K562 (cell line): ENCODE data around the gene CD274. TPM values are rescaled to one million over a fixed set of nuclear protein-coding genes. Genes with fewer than 3 reads are reported as not detected.

Experiments used
- ATAC-seq: fragments of 200-7000 bp; cut with Tn5 transposase; 3 replicates; pipeline ENCODE4 v1.9.1; 2020; ENCODE audit warnings: moderate library complexity
- BruUV-seq: library from RNA; stranded (reverse); fragments of 400-500 nt; replicated peaks from 2 replicates; lab custom pipeline; 2021; lab: Mats Ljungman, UMichigan
- CTCF ChIA-PET: fragments of 300-600 bp; formaldehyde crosslinking; extraction: SDS; loops from one replicate; lab custom pipeline; 2021; ENCODE audit warnings: low intra/inter-chr PET ratio; lab: Yijun Ruan, JAX
- POLR2A ChIA-PET: fragments of 300-600, 350-650 bp; sonication (Branson Sonifier 250); formaldehyde crosslinking; extraction: SDS; loops from one replicate; lab custom pipeline; 2021; ENCODE audit warnings: antibody characterized with exemption, inconsistent platforms; lab: Yijun Ruan, JAX
- DNase-seq, 4 experiments: peaks; one replicate each; pipeline versions ENCODE4 v3.0.0 to v3.0.0-alpha.2; 2011 to 2018; ENCODE audit warnings: low spot score in 3 of 4, mixed read lengths in 3 of 4; ENCODE audit errors: extremely low read depth in 1 of 4
- FAIRE-seq: peaks from 2 replicates; lab custom pipeline; 2011; peaks lifted over from hg19 to GRCh38; lab: Jason Lieb, UNC
- H2AFZ ChIP-seq: 2 replicates; pipeline ENCODE4 v1.6.0; 2011; ENCODE audit warnings: low read depth, low read length, control low read depth, inconsistent platforms
- H3K27ac ChIP-seq: fragments of 200-600 bp; 3 replicates; pipeline ENCODE4 v1.8.0; 2011; ENCODE audit warnings: low read depth, mild to moderate bottlenecking, control low read depth, inconsistent platforms, low read length, moderate library complexity, mixed read lengths; ENCODE audit errors: extremely low read depth
- H3K27me3 ChIP-seq, 2 experiments: fragments of 300-600 bp in 1 of 2; 2 replicates in 1 of 2; 3 replicates in 1 of 2; pipeline versions ENCODE4 v1.6.0 to v1.8.0; 2011; ENCODE audit warnings: inconsistent platforms in 2 of 2, low read length in 2 of 2, mild to moderate bottlenecking in 1 of 2, mixed read lengths in 1 of 2, moderate library complexity in 1 of 2; ENCODE audit not compliant: control insufficient read depth in 2 of 2, insufficient read depth in 2 of 2
- H3K36me3 ChIP-seq: fragments of 300-600 bp; 3 replicates; pipeline ENCODE4 v1.8.0; 2011; ENCODE audit warnings: mild to moderate bottlenecking, low read length, inconsistent platforms; ENCODE audit not compliant: control insufficient read depth, insufficient read depth
- H3K4me1 ChIP-seq, 2 experiments: fragments of 200-600 bp in 1 of 2; replicated peaks in 1 of 2; 2 replicates in 1 of 2; 3 replicates in 1 of 2; pipeline versions ENCODE4 v1.5.1 to v1.8.0; 2011; ENCODE audit warnings: inconsistent platforms in 2 of 2, low read length in 2 of 2, mild to moderate bottlenecking in 1 of 2, mixed read lengths in 1 of 2, moderate library complexity in 1 of 2; ENCODE audit not compliant: control insufficient read depth in 2 of 2, insufficient read depth in 2 of 2
- H3K4me2 ChIP-seq: 2 replicates; pipeline ENCODE4 v1.6.1; 2011; ENCODE audit warnings: low read length, control low read depth, inconsistent platforms, mixed read lengths; ENCODE audit not compliant: insufficient read depth
- H3K4me3 ChIP-seq: fragments of 200-600 bp; sonication (generic), shearing (Covaris generic); 2 replicates; pipeline ENCODE4 v1.5.1; 2016; ENCODE audit warnings: control low read depth, inconsistent platforms
- H3K79me2 ChIP-seq: fragments of 200-600 bp; 3 replicates; pipeline ENCODE4 v1.8.0; 2011; ENCODE audit warnings: low read length, inconsistent platforms; ENCODE audit not compliant: control insufficient read depth, insufficient read depth
- H3K9ac ChIP-seq, 2 experiments: 2 replicates each; pipeline versions ENCODE4 v1.6.0 to v1.6.1; 2011; ENCODE audit warnings: low read depth in 2 of 2, low read length in 2 of 2, control low read depth in 1 of 2, inconsistent platforms in 1 of 2, mild to moderate bottlenecking in 1 of 2, mixed read lengths in 1 of 2; ENCODE audit not compliant: insufficient read depth in 1 of 2
- H3K9me1 ChIP-seq: one replicate; pipeline ENCODE4 v1.6.0; 2011; ENCODE audit warnings: inconsistent platforms, mild to moderate bottlenecking, low read length, moderate library complexity; ENCODE audit not compliant: control insufficient read depth, insufficient read depth
- H3K9me3 ChIP-seq: replicated peaks from 2 replicates; pipeline ENCODE4 v1.5.1; 2011; ENCODE audit warnings: low read depth, low read length, inconsistent platforms; ENCODE audit not compliant: control insufficient read depth, insufficient read depth
- H4K20me1 ChIP-seq: replicated peaks from 2 replicates; pipeline ENCODE4 v1.6.1; 2011; ENCODE audit warnings: low read length, inconsistent platforms, mixed read lengths; ENCODE audit not compliant: control insufficient read depth, insufficient read depth
- CBX1 ChIP-seq: sonication (generic); IDR thresholded peaks from 2 replicates; pipeline ENCODE4 v1.6.1; 2016; ENCODE audit warnings: antibody characterized with exemption, low read depth, mild to moderate bottlenecking
- GATAD2A ChIP-seq: fragments of 450-650 bp; IDR thresholded peaks from 2 replicates; pipeline ENCODE4 v1.6.1; 2017
- HCFC1 ChIP-seq: IDR thresholded peaks from 2 replicates; pipeline ENCODE4 v1.6.1; 2012; ENCODE audit warnings: low read depth, low read length, improper control_type of control experiment
- KAT7 ChIP-seq: sonication (generic); formaldehyde crosslinking; IDR thresholded peaks from 2 replicates; pipeline ENCODE4 v1.8.0; 2022; ENCODE audit warnings: missing genetic modification reagents, mild to moderate bottlenecking, borderline replicate concordance
- MAZ ChIP-seq, 2 experiments: fragments of 450-650 bp in 1 of 2; sonication (generic) in 1 of 2; formaldehyde crosslinking; IDR thresholded peaks in 1 of 2; conservative IDR thresholded peaks in 1 of 2; 2 replicates each; pipeline versions ENCODE4 v1.4.0 to v1.5.0; 2020; ENCODE audit warnings: mild to moderate bottlenecking in 1 of 2, missing genetic modification reagents in 1 of 2
- MTF1 ChIP-seq: fragments of 250-450 bp; sonication (Bioruptor Pico); IDR thresholded peaks from 2 replicates; pipeline ENCODE4 v1.9.0; 2021; ENCODE audit warnings: moderate library complexity, mild to moderate bottlenecking, inconsistent platforms, borderline replicate concordance
- POLR2A ChIP-seq: fragments of 450-650 bp; conservative IDR thresholded peaks from 2 replicates; pipeline ENCODE4 v1.6.1; 2016
- RAD51 ChIP-seq: fragments of 450-650 bp; IDR thresholded peaks from 2 replicates; pipeline ENCODE4 v1.7.1; 2016; ENCODE audit warnings: low read depth, mild to moderate bottlenecking, borderline replicate concordance
- SIN3B ChIP-seq: fragments of 450-650 bp; IDR thresholded peaks from 2 replicates; pipeline ENCODE4 v1.6.1; 2017; ENCODE audit warnings: low read depth, mild to moderate bottlenecking, moderate library complexity
- TCF3 ChIP-seq: sonication (generic); formaldehyde crosslinking; IDR thresholded peaks from 2 replicates; pipeline ENCODE4 v1.4.0; 2020; ENCODE audit warnings: mild to moderate bottlenecking, missing genetic modification reagents
- TFAM ChIP-seq: fragments of 250-450 bp; sonication (Bioruptor Pico); conservative IDR thresholded peaks from 2 replicates; pipeline ENCODE4 v1.5.0; 2021; ENCODE audit warnings: mild to moderate bottlenecking, moderate library complexity
- ZC3H8 ChIP-seq: fragments of 450-650 bp; IDR thresholded peaks from 2 replicates; pipeline ENCODE4 v1.6.1; 2017
- ZFX ChIP-seq: sonication (generic); formaldehyde crosslinking; IDR thresholded peaks from 2 replicates; pipeline ENCODE4 v1.8.0; 2022; ENCODE audit warnings: mild to moderate bottlenecking, missing genetic modification reagents, moderate library complexity
- ZNF277 ChIP-seq: fragments of 250-450 bp; sonication (Bioruptor Pico); IDR thresholded peaks from 2 replicates; pipeline ENCODE4 v1.8.0; 2022; ENCODE audit warnings: inconsistent platforms, mild to moderate bottlenecking, moderate library complexity, borderline replicate concordance
- ZNF408 ChIP-seq: fragments of 250-450 bp; sonication (Bioruptor Pico); IDR thresholded peaks from 2 replicates; pipeline ENCODE4 v1.4.0; 2020; ENCODE audit warnings: low read depth, mild to moderate bottlenecking, moderate library complexity
- ZNF609 ChIP-seq: sonication (generic); formaldehyde crosslinking; IDR thresholded peaks from 2 replicates; pipeline ENCODE4 v1.8.1; 2023; ENCODE audit warnings: missing genetic modification reagents, mild to moderate bottlenecking, borderline replicate concordance
- WGBS: fragments of 100-300 bp; shearing (Covaris generic); methylation state at CpG from one replicate; pipeline ENCODE4 v1.1.6; 2016; ENCODE audit warnings: low coverage, mixed read lengths; ENCODE audit not compliant: insufficient coverage; ENCODE audit errors: missing lambda C conversion rate; 5-methylcytosine and 5-hydroxymethylcytosine counted together
- in situ Hi-C: fragments of 300-500 bp; cut with MboI; formaldehyde crosslinking; loops from 4 replicates; pipeline ENCODE4 v1.15.0; 2018; ENCODE audit warnings: inconsistent platforms, mixed read lengths
- intact Hi-C: fragments of 100-400 bp; cut with micrococcal nuclease; formaldehyde crosslinking; loops from 2 replicates; pipeline ENCODE4 v1.14.2; 2022
- polyA plus RNA-seq, 8 experiments: library from polyadenylated mRNA; depleted of rRNA in 4 of 8; stranded (reverse) in 5 of 8; unstranded in 3 of 8; fragments of >200 nt; fragmentation: Nextera tagmentation in 2 of 8; fragmentation: Illumina TruSeq in 1 of 8; extraction: Ambion mirVana in 2 of 8; extraction: Trizol in 1 of 8; gene quantifications; 2 replicates each; pipeline versions ENCODE4 v1.2.1 to v1.2.3, GENCODE V29; 2011 to 2014; ENCODE audit warnings: inconsistent platforms in 1 of 8, missing spikeins in 1 of 8
- total RNA-seq, 7 experiments: library from RNA; depleted of rRNA in 6 of 7; stranded (reverse); fragments of >200 nt in 6 of 7; fragmentation: Illumina TruSeq in 2 of 7; extraction: Trizol in 2 of 7; gene quantifications; 2 replicates each; pipeline versions ENCODE4 v1.2.1 to v1.2.3, GENCODE V29; 2011 to 2021; ENCODE audit warnings: low replicate concordance in 1 of 7

CD274 gene
- total and polyA plus RNA-seq, 9 of the 15 experiments (the other 6 are each of a cell fraction or from before 2014, with no cell fraction given) = 0.07 to 0.51 (median 0.30) TPM; not detected in 1

GRCh38 chr9:5479994-5480694 is 29.8 kb downstream of the CD274 start:
- TF ChIP-seq ZFX (CRISPR knock-in tag) = no peak
- TF ChIP-seq ZC3H8 = no peak
- no peak for TF ChIP-seq SIN3B
- TF ChIP-seq POLR2A = no peak
- no peak for TF ChIP-seq GATAD2A
- no peak for TF ChIP-seq MTF1 (CRISPR knock-in tag)
- TF ChIP-seq HCFC1 = no peak
- no peak for TF ChIP-seq RAD51
- TF ChIP-seq TFAM (CRISPR knock-in tag) = no peak
- TF ChIP-seq TCF3 (CRISPR knock-in tag) = no peak
- TF ChIP-seq MAZ (CRISPR knock-in tag; conservative IDR thresholded peaks at IDR 0.05 in 1 of 2, IDR thresholded peaks at IDR 0.05 in 1 of 2) = no peak
- TF ChIP-seq KAT7 (CRISPR knock-in tag) = no peak
- TF ChIP-seq ZNF408 (CRISPR knock-in tag) = no peak
- no peak for TF ChIP-seq ZNF609
- no peak for TF ChIP-seq ZNF277 (CRISPR knock-in tag)
- TF ChIP-seq CBX1 = no peak
- Histone ChIP-seq H3K4me1 (no peaks in the 10 kb centered on the region), H3K4me3 (no peak overlapping the region), H3K9ac (no peak overlapping the region), H3K79me2 (no peaks in the 10 kb centered on the region), H3K27ac (no peak overlapping the region), H3K9me3 (no peaks in the 10 kb centered on the region), H2AFZ (no peak overlapping the region), H3K4me2 (no peak overlapping the region), H3K27me3 (no peaks in the 10 kb centered on the region), H4K20me1 (no peaks in the 10 kb centered on the region), H3K36me3 (no peaks in the 10 kb centered on the region), H3K9me1 (no peaks in the 10 kb centered on the region)
- WGBS = 62% methylated on average over 3 of the region's 3 CpGs
- no TSS peak for BruUV-seq
- ChIA-PET POLR2A (no interaction called here), CTCF (no interaction called here)
- DNase-seq (no peak), FAIRE-seq (no peak), ATAC-seq (no peak)
- intact Hi-C loops = no loop called here
- in situ Hi-C loops = no loop called here
